ENCODE measurements around the gene PURA.

DNA sequence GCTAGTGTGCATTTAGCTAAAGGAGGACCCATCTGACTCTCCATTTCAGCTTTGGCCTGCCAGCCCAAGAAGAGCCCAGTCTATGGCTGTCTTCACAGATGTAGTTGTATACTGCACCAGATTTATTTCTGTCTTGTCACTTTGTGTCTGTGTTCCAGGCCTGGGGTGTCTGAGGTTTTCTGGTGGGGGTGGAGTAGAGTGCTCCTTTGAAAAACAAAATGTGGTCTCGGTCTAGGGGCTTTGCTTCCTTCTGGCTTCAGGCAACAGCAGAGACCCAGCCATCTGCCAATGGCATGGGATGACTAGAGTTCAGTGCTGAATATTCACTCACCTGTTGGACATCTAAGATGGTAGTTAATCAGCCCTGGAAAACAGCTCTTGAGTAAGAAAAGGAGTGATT is 22.7 kb downstream of the PURA start:
- TF ChIP-seq, protein P1, sequence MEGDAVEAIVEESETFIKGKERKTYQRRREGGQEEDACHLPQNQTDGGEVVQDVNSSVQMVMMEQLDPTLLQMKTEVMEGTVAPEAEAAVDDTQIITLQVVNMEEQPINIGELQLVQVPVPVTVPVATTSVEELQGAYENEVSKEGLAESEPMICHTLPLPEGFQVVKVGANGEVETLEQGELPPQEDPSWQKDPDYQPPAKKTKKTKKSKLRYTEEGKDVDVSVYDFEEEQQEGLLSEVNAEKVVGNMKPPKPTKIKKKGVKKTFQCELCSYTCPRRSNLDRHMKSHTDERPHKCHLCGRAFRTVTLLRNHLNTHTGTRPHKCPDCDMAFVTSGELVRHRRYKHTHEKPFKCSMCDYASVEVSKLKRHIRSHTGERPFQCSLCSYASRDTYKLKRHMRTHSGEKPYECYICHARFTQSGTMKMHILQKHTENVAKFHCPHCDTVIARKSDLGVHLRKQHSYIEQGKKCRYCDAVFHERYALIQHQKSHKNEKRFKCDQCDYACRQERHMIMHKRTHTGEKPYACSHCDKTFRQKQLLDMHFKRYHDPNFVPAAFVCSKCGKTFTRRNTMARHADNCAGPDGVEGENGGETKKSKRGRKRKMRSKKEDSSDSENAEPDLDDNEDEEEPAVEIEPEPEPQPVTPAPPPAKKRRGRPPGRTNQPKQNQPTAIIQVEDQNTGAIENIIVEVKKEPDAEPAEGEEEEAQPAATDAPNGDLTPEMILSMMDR (IDR thresholded peaks at IDR 0.05) = no peak
- TF ChIP-seq POLR2A (IDR thresholded peaks at IDR 0.05) (no peak), POLR2AphosphoS5 (IDR thresholded peaks at IDR 0.05) (no peak)

Data from upper lobe of left lung (tissue), 4 donors.